IMR-90 (cell line): ENCODE measurements around the gene STOM. TPM values are rescaled to one million over a fixed set of nuclear protein-coding genes. Genes with fewer than 3 reads are reported as not detected.

Source experiments
- ATAC-seq: fragments of 200-7000 bp; cut with Tn5 transposase; 2 replicates; pipeline ENCODE4 v1.9.1; 2020; ENCODE audit warnings: low read depth, mild to moderate bottlenecking, moderate library complexity
- BruUV-seq: library from RNA; stranded (reverse); fragments of 400-500 nt; replicated peaks from 2 replicates; lab custom pipeline; 2021; lab: Mats Ljungman, UMichigan
- CTCF ChIA-PET: fragments of 300-600 bp; formaldehyde crosslinking; extraction: SDS; loops from one replicate; lab custom pipeline; 2021; ENCODE audit warnings: antibody characterized with exemption; lab: Yijun Ruan, JAX
- POLR2A ChIA-PET: fragments of 300-600 bp; sonication (Branson Sonifier 250); formaldehyde crosslinking; loops from one replicate; lab custom pipeline; 2022; ENCODE audit warnings: antibody characterized with exemption; ENCODE audit not compliant: unreplicated experiment; lab: Charles Lee
- DNase-seq: peaks from one replicate; pipeline ENCODE4 v3.0.0; 2013
- H2AFZ ChIP-seq: replicated peaks from 2 replicates; pipeline ENCODE3; 2013; ENCODE audit warnings: low read length, mild to moderate bottlenecking; ENCODE audit not compliant: poor library complexity
- H2AK5ac ChIP-seq: 2 replicates; pipeline ENCODE4 v1.6.1; 2013; ENCODE audit warnings: low read depth, low read length, inconsistent platforms
- H2AK9ac ChIP-seq: replicated peaks from 2 replicates; pipeline ENCODE3; 2013; ENCODE audit warnings: mild to moderate bottlenecking, low read depth, low read length, moderate library complexity; ENCODE audit not compliant: poor library complexity
- H2BK120ac ChIP-seq: 2 replicates; pipeline ENCODE4 v1.6.1; 2013; ENCODE audit warnings: low read depth, low read length, inconsistent platforms
- H2BK15ac ChIP-seq: 3 replicates; pipeline ENCODE4 v1.6.1; 2013; ENCODE audit warnings: low read depth, low read length, inconsistent platforms
- H2BK20ac ChIP-seq: 2 replicates; pipeline ENCODE4 v1.6.1; 2013; ENCODE audit warnings: low read depth, mild to moderate bottlenecking, inconsistent platforms, low read length, moderate library complexity
- H2BK5ac ChIP-seq: 2 replicates; pipeline ENCODE4 v1.6.1; 2013; ENCODE audit warnings: mild to moderate bottlenecking, low read depth, low read length, inconsistent platforms; ENCODE audit not compliant: poor library complexity, severe bottlenecking
- H3K14ac ChIP-seq: replicated peaks from 2 replicates; pipeline ENCODE4 v1.6.1; 2013; ENCODE audit warnings: low read depth, low read length, inconsistent platforms
- H3K18ac ChIP-seq: 2 replicates; pipeline ENCODE4 v1.6.1; 2013; ENCODE audit warnings: low read depth, low read length, control low read depth
- H3K23ac ChIP-seq: 2 replicates; pipeline ENCODE4 v1.6.1; 2013; ENCODE audit warnings: low read depth, low read length, inconsistent platforms
- H3K27ac ChIP-seq: 2 replicates; pipeline ENCODE4 v1.5.1; 2013; ENCODE audit warnings: mild to moderate bottlenecking, control low read depth, low read length; ENCODE audit not compliant: insufficient read depth
- H3K27me3 ChIP-seq: 2 replicates; pipeline ENCODE4 v1.6.1; 2013; ENCODE audit warnings: low read length; ENCODE audit not compliant: control insufficient read depth, insufficient read depth
- H3K36me3 ChIP-seq: 2 replicates; pipeline ENCODE4 v1.6.1; 2013; ENCODE audit warnings: low read length, mixed read lengths; ENCODE audit not compliant: control insufficient read depth, insufficient read depth
- H3K4ac ChIP-seq: 2 replicates; pipeline ENCODE4 v1.6.1; 2013; ENCODE audit warnings: low read depth, low read length, inconsistent platforms
- H3K4me1 ChIP-seq: 2 replicates; pipeline ENCODE4 v1.6.1; 2013; ENCODE audit warnings: low read length, mixed read lengths; ENCODE audit not compliant: control insufficient read depth, insufficient read depth
- H3K4me2 ChIP-seq: 2 replicates; pipeline ENCODE4 v1.6.1; 2013; ENCODE audit warnings: low read depth, mild to moderate bottlenecking, control low read depth, low read length, moderate library complexity
- H3K4me3 ChIP-seq: 2 replicates; pipeline ENCODE4 v1.5.1; 2013; ENCODE audit warnings: low read depth, mild to moderate bottlenecking, control low read depth, low read length, moderate library complexity; ENCODE audit not compliant: insufficient read depth
- H3K56ac ChIP-seq: 2 replicates; pipeline ENCODE4 v1.6.1; 2013; ENCODE audit warnings: low read length, inconsistent platforms; ENCODE audit not compliant: insufficient read depth; ENCODE audit errors: extremely low read depth
- H3K79me1 ChIP-seq, 2 experiments: 2 replicates each; pipeline ENCODE4 v1.6.1; 2013; ENCODE audit warnings: low read length in 2 of 2, inconsistent platforms in 1 of 2, low read depth in 1 of 2
- H3K9ac ChIP-seq: 2 replicates; pipeline ENCODE4 v1.6.1; 2013; ENCODE audit warnings: low read depth, low read length, control low read depth
- H3K9me1 ChIP-seq: 2 replicates; pipeline ENCODE4 v1.6.1; 2013; ENCODE audit warnings: low read length, inconsistent platforms; ENCODE audit not compliant: insufficient read depth
- H3K9me3 ChIP-seq: 2 replicates; pipeline ENCODE4 v1.6.1; 2013; ENCODE audit warnings: low read length; ENCODE audit not compliant: control insufficient read depth, insufficient read depth
- H4K20me1 ChIP-seq: 2 replicates; pipeline ENCODE4 v1.6.1; 2013; ENCODE audit warnings: low read length, inconsistent platforms; ENCODE audit not compliant: insufficient read depth
- H4K5ac ChIP-seq: 2 replicates; pipeline ENCODE4 v1.6.1; 2013; ENCODE audit warnings: mild to moderate bottlenecking, low read depth, low read length, control low read depth
- H4K8ac ChIP-seq, 2 experiments: 2 replicates each; pipeline ENCODE4 v1.6.1; 2013; ENCODE audit warnings: low read depth in 2 of 2, low read length in 2 of 2, control low read depth in 1 of 2, inconsistent platforms in 1 of 2
- H4K91ac ChIP-seq: 2 replicates; pipeline ENCODE4 v1.6.1; 2013; ENCODE audit warnings: low read depth, low read length, inconsistent platforms; ENCODE audit not compliant: insufficient read depth
- BHLHE40 ChIP-seq: fragments of 150-350 bp; IDR thresholded peaks from 2 replicates; pipeline ENCODE4 v1.6.1; 2016; ENCODE audit warnings: mild to moderate bottlenecking, low read depth, low read length
- CEBPB ChIP-seq: IDR thresholded peaks from 2 replicates; pipeline ENCODE4 v1.6.1; 2012; ENCODE audit warnings: low read depth, low read length, improper control_type of control experiment
- FOS ChIP-seq: fragments of 150-350 bp; IDR thresholded peaks from 2 replicates; pipeline ENCODE4 v1.6.1; 2016; ENCODE audit warnings: low read depth, low read length
- MAFK ChIP-seq: IDR thresholded peaks from 2 replicates; pipeline ENCODE4 v1.6.1; 2012; ENCODE audit warnings: low read depth, low read length, improper control_type of control experiment
- MAZ ChIP-seq: IDR thresholded peaks from 2 replicates; pipeline ENCODE4 v1.6.1; 2012; ENCODE audit warnings: low read depth, mild to moderate bottlenecking, low read length, improper control_type of control experiment, moderate library complexity, borderline replicate concordance
- RAD21 ChIP-seq: IDR thresholded peaks from 2 replicates; pipeline ENCODE4 v1.6.1; 2012; ENCODE audit warnings: low read length, improper control_type of control experiment
- RCOR1 ChIP-seq: IDR thresholded peaks from 2 replicates; pipeline ENCODE4 v1.6.1; 2012; ENCODE audit warnings: mild to moderate bottlenecking, low read length, improper control_type of control experiment; ENCODE audit not compliant: insufficient replicate concordance
- SMC3 ChIP-seq: fragments of 150-350 bp; IDR thresholded peaks from 2 replicates; pipeline ENCODE4 v1.6.1; 2016; ENCODE audit warnings: low read depth, mild to moderate bottlenecking, antibody characterized with exemption, low read length, moderate library complexity
- WGBS, 2 experiments: methylation state at CpG; one replicate each; pipeline versions ENCODE4 v1.1.5 to v1.1.7; 2013; ENCODE audit warnings: missing lambda C conversion rate in 2 of 2; ENCODE audit not compliant: insufficient read length in 1 of 2; ENCODE audit errors: extremely low coverage in 2 of 2; 5-methylcytosine and 5-hydroxymethylcytosine counted together
- dilution Hi-C: fragments of 300-500 bp; cut with HindIII; formaldehyde crosslinking; loops from one replicate; pipeline ENCODE4 v1.14.3; 2018; ENCODE audit warnings: low sequenced_read_pairs; ENCODE audit not compliant: unreplicated experiment
- in situ Hi-C: fragments of 300-500 bp; cut with MboI; formaldehyde crosslinking; loops from 3 replicates; pipeline ENCODE4 v1.14.3; 2019; ENCODE audit warnings: low sequenced_read_pairs, inconsistent platforms, mixed read lengths
- intact Hi-C: fragments of 100-400 bp; cut with micrococcal nuclease; formaldehyde crosslinking; loops from 2 replicates; pipeline ENCODE4 v1.10.0; 2022
- polyA plus RNA-seq, 3 experiments: library from polyadenylated mRNA; depleted of rRNA; stranded (reverse); fragments of >200 nt; gene quantifications; 2 replicates each; pipeline ENCODE4 v1.2.3, GENCODE V29; 2012; ENCODE audit warnings: low replicate concordance in 1 of 3
- total RNA-seq: library from RNA; depleted of rRNA; stranded (reverse); fragments of >200 nt; gene quantifications from 2 replicates; pipeline ENCODE4 v1.2.3, GENCODE V29; 2012
- TF ChIP-seq, protein P1 (sequence below): fragments of 150-350 bp; IDR thresholded peaks from 2 replicates; pipeline ENCODE4 v1.6.1; 2017; ENCODE audit warnings: mild to moderate bottlenecking, antibody characterized with exemption, low read length, low read depth
- TF ChIP-seq, protein P2 (sequence below): conservative IDR thresholded peaks from 2 replicates; pipeline ENCODE4 v1.5.1; 2012; ENCODE audit warnings: mild to moderate bottlenecking, low read depth, low read length, improper control_type of control experiment
- TF ChIP-seq, protein P3 (sequence below): fragments of 150-350 bp; IDR thresholded peaks from 2 replicates; pipeline ENCODE4 v1.6.1; 2016; ENCODE audit warnings: low read depth, mild to moderate bottlenecking, low read length, moderate library complexity, borderline replicate concordance

Gene STOM
- total and polyA plus RNA-seq, 2 of the 4 experiments (the other 2 are of a cell fraction) = 78.4 to 84.8 TPM

DNA sequence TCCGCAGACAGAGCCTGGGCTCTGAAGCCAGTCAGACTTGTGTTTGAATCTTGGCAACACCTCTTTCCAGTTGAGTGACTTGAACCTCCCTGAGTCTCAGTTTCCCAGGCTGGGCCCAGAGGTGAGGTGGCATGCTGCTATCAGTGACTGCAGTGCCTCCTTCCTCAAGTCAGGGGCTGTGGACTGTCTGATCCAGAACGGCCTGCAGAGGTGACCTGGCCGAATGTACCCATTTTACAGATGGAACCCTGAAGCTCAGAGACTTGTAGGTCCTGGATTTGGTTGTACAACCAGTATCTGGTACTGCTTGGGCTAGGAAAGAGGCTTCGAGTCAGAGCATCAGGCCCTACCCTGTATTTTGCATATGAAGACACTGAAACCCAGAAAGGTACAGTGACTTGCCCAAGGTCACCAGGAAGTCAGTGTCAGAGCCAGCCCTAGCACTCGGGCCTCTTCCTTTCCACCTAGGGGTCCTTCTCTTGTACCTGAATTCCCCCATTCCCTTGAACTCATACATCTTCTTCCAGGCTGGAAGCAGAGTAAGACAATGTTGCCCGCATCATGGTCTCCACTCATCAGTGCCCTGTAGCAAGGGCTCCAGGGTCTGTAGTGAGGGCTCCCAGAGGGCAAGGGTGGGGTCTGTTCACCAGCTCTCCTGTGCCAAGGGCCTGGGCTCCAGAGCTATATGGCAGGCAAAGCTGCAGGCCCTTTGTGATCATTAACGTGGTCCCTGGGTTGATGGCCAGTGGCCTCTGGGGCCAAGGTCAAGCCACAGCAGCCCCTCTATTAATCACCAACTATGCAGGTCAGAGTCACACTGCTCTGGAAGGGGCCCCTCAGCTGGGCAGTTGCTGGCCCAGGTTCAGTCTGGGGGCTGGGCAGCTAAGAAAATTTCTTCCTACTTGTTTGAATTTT lies 73.6 kb downstream of the STOM start (continued):
- TF ChIP-seq FOS = no peak
- no peak for TF ChIP-seq BHLHE40

DNA sequence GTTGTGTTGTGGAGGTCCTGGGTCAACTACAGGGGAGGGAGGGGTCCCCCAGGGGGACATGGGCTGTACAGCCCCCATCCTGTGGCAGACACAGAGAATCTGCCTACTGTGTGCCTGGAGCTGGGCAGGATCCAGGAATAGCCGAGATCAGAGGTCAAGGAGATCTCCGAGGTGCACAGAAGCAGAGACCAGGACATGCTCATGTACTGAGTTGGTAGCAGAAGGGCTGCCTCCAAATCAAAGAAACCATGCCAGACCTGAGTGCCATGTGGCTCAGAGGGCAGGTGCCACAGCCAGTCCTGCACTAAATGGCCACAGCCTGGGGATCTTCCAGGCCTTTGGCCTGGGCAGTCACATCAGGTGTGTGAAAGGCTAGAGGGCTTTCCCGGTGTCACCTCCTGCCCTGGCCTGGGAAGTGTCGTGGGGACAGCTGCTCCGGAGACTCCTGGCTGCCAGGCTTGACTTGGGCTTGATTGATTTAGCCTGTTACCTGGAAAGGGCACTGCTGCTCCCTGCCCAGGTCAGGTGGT lies 74.3 kb downstream of the STOM start:
- H3K79me1 ChIP-seq = peaks cover 50 to 78% of the 10 kb centered on the region in 2 experiments
- H3K14ac ChIP-seq = no peak overlapping the region
- H4K91ac ChIP-seq = no peak overlapping the region
- H3K4me1 ChIP-seq = peaks cover 15% of the 10 kb centered on the region; the same call in 1 of the 2 replicates
- H3K4me3 ChIP-seq = no peak overlapping the region
- no peak overlapping the region for H3K27ac ChIP-seq
- DNase-seq (no peak), ATAC-seq (no peak)
- H2AK9ac ChIP-seq = no peak overlapping the region
- H2BK20ac ChIP-seq = no peak overlapping the region
- H3K18ac ChIP-seq = no peak overlapping the region
- no peak overlapping the region for H3K23ac ChIP-seq
- H2BK5ac ChIP-seq = no peak overlapping the region
- no peak overlapping the region for H4K5ac ChIP-seq
- BruUV-seq = no TSS peak
- ChIA-PET CTCF (no interaction called here), POLR2A (no interaction called here)
- 65% methylated on average over 2 of the region's 5 CpGs; no CpG with 5 or more reads in 1 of the 2 experiments for WGBS, 2 experiments
- no peak overlapping the region for H4K8ac ChIP-seq
- no peak overlapping the region for H3K9ac ChIP-seq
- H3K36me3 ChIP-seq = peaks cover 29% of the 10 kb centered on the region; the same call in 1 of the 2 replicates
- H3K9me3 ChIP-seq = no peaks in the 10 kb centered on the region
- H4K20me1 ChIP-seq = peaks cover 33% of the 10 kb centered on the region; the same call in 1 of the 2 replicates
- H3K56ac ChIP-seq = no peak overlapping the region
- dilution Hi-C loops (no loop called here), intact Hi-C loops (no loop called here), in situ Hi-C loops (no loop called here)
- H3K4me2 ChIP-seq = no peak overlapping the region
- H3K9me1 ChIP-seq = peaks cover 35% of the 10 kb centered on the region; the same call in 1 of the 2 replicates
- no peak overlapping the region for H2BK120ac ChIP-seq
- H3K4ac ChIP-seq = no peak overlapping the region
- no peak overlapping the region for H2AFZ ChIP-seq
- H3K27me3 ChIP-seq = no peaks in the 10 kb centered on the region
- no peak overlapping the region for H2BK15ac ChIP-seq
- no peak overlapping the region for H2AK5ac ChIP-seq
- TF ChIP-seq, protein P1, sequence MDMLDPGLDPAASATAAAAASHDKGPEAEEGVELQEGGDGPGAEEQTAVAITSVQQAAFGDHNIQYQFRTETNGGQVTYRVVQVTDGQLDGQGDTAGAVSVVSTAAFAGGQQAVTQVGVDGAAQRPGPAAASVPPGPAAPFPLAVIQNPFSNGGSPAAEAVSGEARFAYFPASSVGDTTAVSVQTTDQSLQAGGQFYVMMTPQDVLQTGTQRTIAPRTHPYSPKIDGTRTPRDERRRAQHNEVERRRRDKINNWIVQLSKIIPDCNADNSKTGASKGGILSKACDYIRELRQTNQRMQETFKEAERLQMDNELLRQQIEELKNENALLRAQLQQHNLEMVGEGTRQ = no peak
- TF ChIP-seq MAFK (no peak), FOS (no peak), SMC3 (no peak), CEBPB (no peak), RCOR1 (no peak), MAZ (no peak), RAD21 (no peak)
- TF ChIP-seq, protein P2, sequence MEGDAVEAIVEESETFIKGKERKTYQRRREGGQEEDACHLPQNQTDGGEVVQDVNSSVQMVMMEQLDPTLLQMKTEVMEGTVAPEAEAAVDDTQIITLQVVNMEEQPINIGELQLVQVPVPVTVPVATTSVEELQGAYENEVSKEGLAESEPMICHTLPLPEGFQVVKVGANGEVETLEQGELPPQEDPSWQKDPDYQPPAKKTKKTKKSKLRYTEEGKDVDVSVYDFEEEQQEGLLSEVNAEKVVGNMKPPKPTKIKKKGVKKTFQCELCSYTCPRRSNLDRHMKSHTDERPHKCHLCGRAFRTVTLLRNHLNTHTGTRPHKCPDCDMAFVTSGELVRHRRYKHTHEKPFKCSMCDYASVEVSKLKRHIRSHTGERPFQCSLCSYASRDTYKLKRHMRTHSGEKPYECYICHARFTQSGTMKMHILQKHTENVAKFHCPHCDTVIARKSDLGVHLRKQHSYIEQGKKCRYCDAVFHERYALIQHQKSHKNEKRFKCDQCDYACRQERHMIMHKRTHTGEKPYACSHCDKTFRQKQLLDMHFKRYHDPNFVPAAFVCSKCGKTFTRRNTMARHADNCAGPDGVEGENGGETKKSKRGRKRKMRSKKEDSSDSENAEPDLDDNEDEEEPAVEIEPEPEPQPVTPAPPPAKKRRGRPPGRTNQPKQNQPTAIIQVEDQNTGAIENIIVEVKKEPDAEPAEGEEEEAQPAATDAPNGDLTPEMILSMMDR = no peak
- TF ChIP-seq, protein P3, sequence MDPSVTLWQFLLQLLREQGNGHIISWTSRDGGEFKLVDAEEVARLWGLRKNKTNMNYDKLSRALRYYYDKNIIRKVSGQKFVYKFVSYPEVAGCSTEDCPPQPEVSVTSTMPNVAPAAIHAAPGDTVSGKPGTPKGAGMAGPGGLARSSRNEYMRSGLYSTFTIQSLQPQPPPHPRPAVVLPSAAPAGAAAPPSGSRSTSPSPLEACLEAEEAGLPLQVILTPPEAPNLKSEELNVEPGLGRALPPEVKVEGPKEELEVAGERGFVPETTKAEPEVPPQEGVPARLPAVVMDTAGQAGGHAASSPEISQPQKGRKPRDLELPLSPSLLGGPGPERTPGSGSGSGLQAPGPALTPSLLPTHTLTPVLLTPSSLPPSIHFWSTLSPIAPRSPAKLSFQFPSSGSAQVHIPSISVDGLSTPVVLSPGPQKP = no peak
